CD4-positive, alpha-beta T cell treated with Interleukin-1 beta for 1 hour (primary cell): ENCODE measurements around the gene CCDC33.

Source experiments
- DNase-seq, 2 donors: peaks; one replicate each; pipeline ENCODE4 v3.0.0-alpha.2; 2020 to 2022

Gene CCDC33

GRCh38 chr15:74384881-74385643 is 148.9 kb downstream of the CCDC33 start:
- DNase-seq, result peak; percentile 50 to 86

DNA sequence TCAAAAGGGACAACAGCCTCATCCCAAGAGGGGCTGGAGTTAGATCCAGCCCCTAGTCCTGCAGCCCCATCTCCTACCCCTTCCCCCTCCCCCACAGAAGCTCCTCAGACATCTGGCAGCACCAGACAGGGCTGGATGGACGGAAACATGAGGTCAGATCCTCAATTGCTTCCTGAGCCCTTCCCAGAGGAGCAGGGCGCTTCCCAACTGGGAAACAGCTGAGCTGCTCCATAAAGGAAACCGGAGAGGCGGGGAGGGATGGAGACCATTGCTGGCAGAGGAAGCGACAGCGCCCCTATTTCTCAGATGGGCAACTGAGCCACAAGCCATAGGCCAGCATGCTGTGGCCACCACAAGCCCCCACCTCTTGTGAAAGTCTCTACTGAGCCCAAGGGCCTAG is 149.6 kb downstream of the CCDC33 start:
- DNase-seq, result no peak
